ENCODE data around the gene KIF6. TPM values are rescaled to one million over a fixed set of nuclear protein-coding genes. Genes with fewer than 3 reads are reported as not detected.

KIF6 gene
- total RNA-seq, 1 experiment from 2014 or later: not detected

- DNase-seq (ENCODE audit: low read depth, low spot score): no peak
- BruUV-seq (replicated peaks): no TSS peak
- Histone ChIP-seq H3K4me3 (replicated peaks in 1 of 2; ENCODE audit: low read depth in 1 of 2, low read length in 2 of 2) (no peak overlapping the region), H2AFZ (ENCODE audit: low read depth, low read length, poor library complexity, severe bottlenecking) (no peak overlapping the region), H4K20me1 (ENCODE audit: insufficient read depth) (no peaks in the 10 kb centered on the region), H3K79me2 (ENCODE audit: insufficient read depth, low read length) (no peaks in the 10 kb centered on the region), H3K9me2 (ENCODE audit: insufficient read depth) (no peaks in the 10 kb centered on the region), H3K4me1 (ENCODE audit: control insufficient read depth in 1 of 2, insufficient read depth in 2 of 2, low read length in 2 of 2) (no peaks in the 10 kb centered on the region), H3K9ac (ENCODE audit: low read length) (no peak overlapping the region), H3K27me3 (ENCODE audit: insufficient read depth, low read length) (peaks cover 24% of the 10 kb centered on the region), H3K9me3 (ENCODE audit: control insufficient read depth in 1 of 2, insufficient read depth in 1 of 2, low read depth in 1 of 2, low read length in 2 of 2) (no peaks in the 10 kb centered on the region), H3K4me2 (ENCODE audit: low read length) (no peak overlapping the region), H3K36me3 (ENCODE audit: control insufficient read depth in 1 of 2, insufficient read depth in 2 of 2, low read length in 2 of 2) (no peaks in the 10 kb centered on the region), H3K27ac (ENCODE audit: low read depth, low read length) (no peak overlapping the region)
- TF ChIP-seq REST (IDR thresholded peaks at IDR 0.05; ENCODE audit: low read depth) (no peak), ZBTB33 (IDR thresholded peaks at IDR 0.05; ENCODE audit: extremely low read depth, insufficient replicate concordance, low read length) (no peak), CBX3 (IDR thresholded peaks at IDR 0.05; ENCODE audit: low read depth) (no peak), TCF7L2 (IDR thresholded peaks at IDR 0.05; ENCODE audit: borderline replicate concordance, extremely low read depth, insufficient read depth, insufficient read length) (no peak), SRF (IDR thresholded peaks at IDR 0.05; ENCODE audit: low read depth) (no peak), EGR1 (IDR thresholded peaks at IDR 0.05; ENCODE audit: low read depth) (no peak), YY1 (IDR thresholded peaks at IDR 0.05; ENCODE audit: extremely low read depth, insufficient replicate concordance, low read depth, low read length) (no peak)
- RAD21 ChIA-PET (ENCODE audit: low non-redundant PET in 1 of 2, low total read pairs in 2 of 2, uncharacterized antibody in 2 of 2, unreplicated experiment in 2 of 2): no interaction called here
- intact Hi-C loops (cut with micrococcal nuclease): no loop called here
- no peak for ATAC-seq
- POLR2A ChIA-PET: no interaction called here
- CTCF ChIA-PET: no interaction called here
Observed at GRCh38 chr6:39617520-39617919, 107.7 kb downstream of the KIF6 start.
